ENCODE measurements around the gene GRIA3.

The GRIA3 gene

GRCh38 chrX:123392921-123393320 is 208.8 kb downstream of the GRIA3 start:
- H3K4me1 ChIP-seq = no peaks in the 10 kb centered on the region
- no peak overlapping the region for H3K4me2 ChIP-seq
- H3K27ac ChIP-seq = no peak overlapping the region
- no peak overlapping the region for H3K4me3 ChIP-seq
- H3K9ac ChIP-seq = no peak overlapping the region
- peaks cover 31 to 50% (median 39%) of the 10 kb centered on the region in 11 experiments for H3K9me3 ChIP-seq (replicated peaks in 1 of 11)
- no peaks in the 10 kb centered on the region for H4K20me1 ChIP-seq
- no peak for TF ChIP-seq Cebpa-rat (IDR thresholded peaks at IDR 0.05)
- H3K27me3 ChIP-seq = peaks cover 38 to 84% (median 76%) of the 10 kb centered on the region in 11 experiments
- H3K36me3 ChIP-seq = no peaks in the 10 kb centered on the region

GRCh38 chrX:123399709-123400108 is 215.6 kb downstream of the GRIA3 start:
- Histone ChIP-seq H3K9ac (no peak overlapping the region), H3K27me3 (peaks cover 90 to 100% (median 99%) of the 10 kb centered on the region in 11 experiments), H3K9me3 (replicated peaks in 1 of 11) (no peaks in the 10 kb centered on the region), H4K20me1 (no peaks in the 10 kb centered on the region; a peak in 1 of 22 replicates), H3K27ac (no peak overlapping the region), H3K4me1 (no peaks in the 10 kb centered on the region), H3K4me2 (no peak overlapping the region), H3K4me3 (no peak overlapping the region), H3K36me3 (no peaks in the 10 kb centered on the region)
- no peak for TF ChIP-seq Cebpa-rat (IDR thresholded peaks at IDR 0.05)

GRCh38 chrX:123405231-123405630 is 221.2 kb downstream of the GRIA3 start:
- Histone ChIP-seq H3K36me3 (no peaks in the 10 kb centered on the region), H3K27ac (no peak overlapping the region), H3K9ac (no peak overlapping the region), H3K4me2 (no peak overlapping the region), H3K4me3 (no peak overlapping the region), H3K9me3 (replicated peaks in 1 of 11) (no peaks in the 10 kb centered on the region), H3K4me1 (no peaks in the 10 kb centered on the region), H4K20me1 (no peaks in the 10 kb centered on the region; a peak in 2 of 22 replicates), H3K27me3 (peaks cover 83 to 98% (median 95%) of the 10 kb centered on the region in 11 experiments)
- TF ChIP-seq Cebpa-rat (IDR thresholded peaks at IDR 0.05) = no peak

- H4K20me1 ChIP-seq = no peaks in the 10 kb centered on the region; a peak in 1 of 22 replicates
- no peak overlapping the region for H3K4me2 ChIP-seq
- TF ChIP-seq Cebpa-rat (IDR thresholded peaks at IDR 0.05) = no peak
- peaks cover 0 to 6% (median 0%) of the 10 kb centered on the region in 11 experiments; a peak in 3 of 22 replicates for H3K9me3 ChIP-seq (replicated peaks in 1 of 11)
- 0 out of 20 replicates have a peak, but pooled peaks cover 0 to 4% (median 0%) of the 10 kb centered on the region in 10 experiments for H3K4me1 ChIP-seq
- H3K9ac ChIP-seq = no peak overlapping the region
- H3K36me3 ChIP-seq = no peaks in the 10 kb centered on the region
- no peak overlapping the region for H3K4me3 ChIP-seq
- peaks cover 85 to 98% (median 95%) of the 10 kb centered on the region in 11 experiments for H3K27me3 ChIP-seq
- no peak overlapping the region for H3K27ac ChIP-seq
These were observed 225.0 kb downstream of the GRIA3 start for GRCh38 chrX:123408821-123409737.

GRCh38 chrX:123422875-123423274 is 238.8 kb downstream of the GRIA3 start:
- no peak for TF ChIP-seq Cebpa-rat (IDR thresholded peaks at IDR 0.05)
- H3K36me3 ChIP-seq = no peaks in the 10 kb centered on the region

GRCh38 chrX:123424546-123424945 is 240.5 kb downstream of the GRIA3 start:
- no peak for TF ChIP-seq Cebpa-rat (IDR thresholded peaks at IDR 0.05)
- Histone ChIP-seq H3K9me3 (replicated peaks in 1 of 11) (no peaks in the 10 kb centered on the region), H3K4me3 (no peak overlapping the region), H3K4me1 (peaks cover 0 to 7% (median 0%) of the 10 kb centered on the region in 10 experiments; a peak in 2 of 20 replicates), H4K20me1 (0 out of 22 replicates have a peak, but pooled peaks cover 0 to 5% (median 0%) of the 10 kb centered on the region in 11 experiments), H3K27ac (no peak overlapping the region), H3K9ac (no peak overlapping the region), H3K27me3 (peaks cover 79 to 100% (median 96%) of the 10 kb centered on the region in 11 experiments), H3K4me2 (peak overlapping the region in 2 of 11 experiments; percentile 8 to 15; a peak in 3 of 22 replicates), H3K36me3 (no peaks in the 10 kb centered on the region)

More at GRCh38 chrX:123422875-123423274, 238.8 kb downstream of the GRIA3 start:
- H3K9ac ChIP-seq = no peak overlapping the region
- H3K27ac ChIP-seq = no peak overlapping the region
- H3K4me1 ChIP-seq = peaks cover 0 to 7% (median 0%) of the 10 kb centered on the region in 10 experiments; a peak in 2 of 20 replicates
- no peaks in the 10 kb centered on the region for H3K9me3 ChIP-seq (replicated peaks in 1 of 11)
- no peak overlapping the region for H3K4me3 ChIP-seq
- no peak overlapping the region for H3K4me2 ChIP-seq
- H3K27me3 ChIP-seq = peaks cover 72 to 100% (median 93%) of the 10 kb centered on the region in 11 experiments
- H4K20me1 ChIP-seq = 0 out of 22 replicates have a peak, but pooled peaks cover 0 to 5% (median 0%) of the 10 kb centered on the region in 11 experiments

- H3K4me1 ChIP-seq = peaks cover 0 to 7% (median 0%) of the 10 kb centered on the region in 10 experiments; a peak in 2 of 20 replicates
- no peak overlapping the region for H3K9ac ChIP-seq
- TF ChIP-seq Cebpa-rat (IDR thresholded peaks at IDR 0.05) = no peak
- no peak overlapping the region for H3K27ac ChIP-seq
- no peaks in the 10 kb centered on the region for H3K9me3 ChIP-seq (replicated peaks in 1 of 11)
- no peak overlapping the region for H3K4me2 ChIP-seq
- 0 out of 22 replicates have a peak, but pooled peaks cover 0 to 5% (median 0%) of the 10 kb centered on the region in 11 experiments for H4K20me1 ChIP-seq
- peaks cover 80 to 100% (median 98%) of the 10 kb centered on the region in 11 experiments for H3K27me3 ChIP-seq
- no peaks in the 10 kb centered on the region for H3K36me3 ChIP-seq
- no peak overlapping the region for H3K4me3 ChIP-seq
These were observed 241.4 kb downstream of the GRIA3 start for GRCh38 chrX:123425471-123425870.

GRCh38 chrX:123425904-123426303 is 241.8 kb downstream of the GRIA3 start:
- H4K20me1 ChIP-seq = 0 out of 22 replicates have a peak, but pooled peaks cover 0 to 5% (median 0%) of the 10 kb centered on the region in 11 experiments
- no peak overlapping the region for H3K9ac ChIP-seq
- peaks cover 78 to 100% (median 99%) of the 10 kb centered on the region in 11 experiments for H3K27me3 ChIP-seq
- no peak for TF ChIP-seq Cebpa-rat (IDR thresholded peaks at IDR 0.05)
- peaks cover 0 to 7% (median 0%) of the 10 kb centered on the region in 10 experiments; a peak in 2 of 20 replicates for H3K4me1 ChIP-seq
- H3K4me2 ChIP-seq = no peak overlapping the region
- H3K4me3 ChIP-seq = no peak overlapping the region
- no peaks in the 10 kb centered on the region for H3K36me3 ChIP-seq
- no peaks in the 10 kb centered on the region for H3K9me3 ChIP-seq (replicated peaks in 1 of 11)
- no peak overlapping the region for H3K27ac ChIP-seq

All from BLaER1 treated with 17β-estradiol and CSF1 and Interleukin-3, amounts not matched to agents 10 nM and 100 nM (cell line).